Endodermal cell (in vitro differentiated cells): ENCODE data around the gene TMEM26. TPM values are rescaled to one million over a fixed set of nuclear protein-coding genes. Genes with fewer than 3 reads are reported as not detected.
A peak's percentile ranks its signal among the peaks of the same experiment; 100 is the strongest.

ENCODE experiments used
- DNase-seq: peaks from one replicate; pipeline ENCODE4 v3.0.0-alpha.2; 2017
- H3K27ac ChIP-seq: 2 replicates; pipeline ENCODE4 v1.5.1; 2013; ENCODE audit warnings: mild to moderate bottlenecking, low read depth, low read length, moderate library complexity
- H3K27me3 ChIP-seq: 2 replicates; pipeline ENCODE4 v1.6.1; 2013; ENCODE audit warnings: mild to moderate bottlenecking, low read length, moderate library complexity; ENCODE audit not compliant: insufficient read depth, control insufficient read depth, poor library complexity, severe bottlenecking
- H3K36me3 ChIP-seq: 2 replicates; pipeline ENCODE4 v1.7.0; 2013; ENCODE audit warnings: mild to moderate bottlenecking, low read length, moderate library complexity; ENCODE audit not compliant: control insufficient read depth, insufficient read depth
- H3K4me1 ChIP-seq: one replicate; pipeline ENCODE4 v1.7.0; 2013; ENCODE audit warnings: low read length; ENCODE audit not compliant: control insufficient read depth, insufficient read depth
- H3K4me3 ChIP-seq: 2 replicates; pipeline ENCODE4 v1.5.1; 2013; ENCODE audit warnings: mild to moderate bottlenecking, low read length, moderate library complexity
- H3K9ac ChIP-seq: 2 replicates; pipeline ENCODE4 v1.6.1; 2013; ENCODE audit warnings: mild to moderate bottlenecking, low read length, moderate library complexity; ENCODE audit not compliant: poor library complexity, severe bottlenecking; ENCODE audit errors: extremely low read depth
- H3K9me3 ChIP-seq: 2 replicates; pipeline ENCODE4 v1.6.1; 2013; ENCODE audit warnings: mild to moderate bottlenecking, low read length, moderate library complexity; ENCODE audit not compliant: control insufficient read depth
- H3K27ac Mint-ChIP-seq: 2 replicates; pipeline ENCODE4 v1.8.0; 2020; ENCODE audit warnings: mixed read lengths
- H3K27me3 Mint-ChIP-seq: 2 replicates; pipeline ENCODE4 v1.8.0; 2021; ENCODE audit warnings: mild to moderate bottlenecking, mixed read lengths; ENCODE audit not compliant: insufficient read depth
- H3K36me3 Mint-ChIP-seq: 2 replicates; pipeline ENCODE4 v1.8.0; 2020; ENCODE audit warnings: low read depth, mixed read lengths
- H3K4me1 Mint-ChIP-seq: 2 replicates; pipeline ENCODE4 v1.8.0; 2020; ENCODE audit warnings: mixed read lengths
- H3K4me3 Mint-ChIP-seq: 2 replicates; pipeline ENCODE4 v1.8.0; 2020; ENCODE audit warnings: mild to moderate bottlenecking, moderate library complexity, mixed read lengths
- H3K9me3 Mint-ChIP-seq: 2 replicates; pipeline ENCODE4 v1.8.0; 2020; ENCODE audit warnings: mild to moderate bottlenecking, mixed read lengths
- CTCF ChIP-seq: fragments of 200-600 bp; sonication (generic); conservative IDR thresholded peaks from 2 replicates; pipeline ENCODE4 v1.5.0; 2021; ENCODE audit warnings: antibody characterized with exemption, mild to moderate bottlenecking
- WGBS, 2 experiments: methylation state at CpG; one replicate each; pipeline versions ENCODE4 v1.1.5 to v1.1.7; 2013; ENCODE audit warnings: missing lambda C conversion rate in 2 of 2, mixed read lengths in 1 of 2; ENCODE audit not compliant: insufficient coverage in 1 of 2, insufficient read length in 1 of 2; 5-methylcytosine and 5-hydroxymethylcytosine counted together
- total RNA-seq, 2 donors: library from RNA; stranded (reverse); fragmentation: NEBNext Ultra II Directional in 1 of 2; extraction: Animal tissue kit (Norgen Biotek cat#: 25700) in 1 of 2; gene quantifications; 2 replicates in 1 of 2; 3 replicates in 1 of 2; pipeline ENCODE4 v1.2.1, GENCODE V29; 2021

TMEM26 gene
- total RNA-seq, 2 donors from 2014 or later, result 0.13 TPM

- Histone ChIP-seq H3K36me3 (no peaks in the 10 kb centered on the region), H3K9me3 (no peaks in the 10 kb centered on the region), H3K4me3 (no peak overlapping the region), H3K4me1 (no peaks in the 10 kb centered on the region), H3K27ac (no peak overlapping the region), H3K9ac (no peak overlapping the region), H3K27me3 (no peaks in the 10 kb centered on the region)
- Mint-ChIP-seq H3K27ac (no peak overlapping the region), H3K4me1 (no peaks in the 10 kb centered on the region), H3K9me3 (no peaks in the 10 kb centered on the region), H3K4me3 (no peak overlapping the region), H3K36me3 (no peaks in the 10 kb centered on the region), H3K27me3 (no peaks in the 10 kb centered on the region)
- DNase-seq, result no peak
- TF ChIP-seq CTCF, result no peak
Observed at GRCh38 chr10:61404751-61405150, 48.4 kb downstream of the TMEM26 start.

- no peaks in the 10 kb centered on the region for H3K9me3 ChIP-seq
- no peaks in the 10 kb centered on the region for H3K36me3 ChIP-seq
- H3K27ac Mint-ChIP-seq, result no peak overlapping the region
- H3K27me3 ChIP-seq, result no peaks in the 10 kb centered on the region
- no peak overlapping the region for H3K27ac ChIP-seq
- H3K36me3 Mint-ChIP-seq, result no peaks in the 10 kb centered on the region
- peak; percentile 39 for TF ChIP-seq CTCF
- no peak for DNase-seq
- H3K4me3 Mint-ChIP-seq, result no peak overlapping the region
- no peak overlapping the region for H3K4me3 ChIP-seq
- H3K9me3 Mint-ChIP-seq, result no peaks in the 10 kb centered on the region
- no peaks in the 10 kb centered on the region for H3K27me3 Mint-ChIP-seq
- H3K4me1 ChIP-seq, result no peaks in the 10 kb centered on the region
- no peak overlapping the region for H3K9ac ChIP-seq
- whole genome bisulfite sequencing, 2 experiments, result 80% methylated on average over 1 of the region's 1 CpG; no CpG with 5 or more reads in 1 of the 2 experiments
- no peaks in the 10 kb centered on the region for H3K4me1 Mint-ChIP-seq
Observed at GRCh38 chr10:61400524-61400923, 52.7 kb downstream of the TMEM26 start.

- H3K36me3 Mint-ChIP-seq, result no peaks in the 10 kb centered on the region
- Histone ChIP-seq H3K4me1 (no peaks in the 10 kb centered on the region), H3K9ac (no peak overlapping the region), H3K36me3 (no peaks in the 10 kb centered on the region), H3K27me3 (no peaks in the 10 kb centered on the region), H3K27ac (no peak overlapping the region), H3K4me3 (no peak overlapping the region), H3K9me3 (no peaks in the 10 kb centered on the region)
- no peaks in the 10 kb centered on the region for H3K4me1 Mint-ChIP-seq
- no peak overlapping the region for H3K4me3 Mint-ChIP-seq
- H3K27me3 Mint-ChIP-seq, result no peaks in the 10 kb centered on the region
- no peak for DNase-seq
- H3K9me3 Mint-ChIP-seq, result no peaks in the 10 kb centered on the region
- no peak overlapping the region for H3K27ac Mint-ChIP-seq
- TF ChIP-seq CTCF, result no peak
Observed at GRCh38 chr10:61399406-61399805, 53.8 kb downstream of the TMEM26 start.
